C4-2B (cell line): ENCODE data around the gene SLC6A9.

ENCODE experiments used
- ZFX ChIP-seq: fragments of 450-650 bp; IDR thresholded peaks from 2 replicates; pipeline ENCODE4 v1.6.1; 2017
- TF ChIP-seq, protein P1 (sequence below): fragments of 450-650 bp; conservative IDR thresholded peaks from 2 replicates; pipeline ENCODE4 v1.5.1; 2017; ENCODE audit warnings: mild to moderate bottlenecking

DNA sequence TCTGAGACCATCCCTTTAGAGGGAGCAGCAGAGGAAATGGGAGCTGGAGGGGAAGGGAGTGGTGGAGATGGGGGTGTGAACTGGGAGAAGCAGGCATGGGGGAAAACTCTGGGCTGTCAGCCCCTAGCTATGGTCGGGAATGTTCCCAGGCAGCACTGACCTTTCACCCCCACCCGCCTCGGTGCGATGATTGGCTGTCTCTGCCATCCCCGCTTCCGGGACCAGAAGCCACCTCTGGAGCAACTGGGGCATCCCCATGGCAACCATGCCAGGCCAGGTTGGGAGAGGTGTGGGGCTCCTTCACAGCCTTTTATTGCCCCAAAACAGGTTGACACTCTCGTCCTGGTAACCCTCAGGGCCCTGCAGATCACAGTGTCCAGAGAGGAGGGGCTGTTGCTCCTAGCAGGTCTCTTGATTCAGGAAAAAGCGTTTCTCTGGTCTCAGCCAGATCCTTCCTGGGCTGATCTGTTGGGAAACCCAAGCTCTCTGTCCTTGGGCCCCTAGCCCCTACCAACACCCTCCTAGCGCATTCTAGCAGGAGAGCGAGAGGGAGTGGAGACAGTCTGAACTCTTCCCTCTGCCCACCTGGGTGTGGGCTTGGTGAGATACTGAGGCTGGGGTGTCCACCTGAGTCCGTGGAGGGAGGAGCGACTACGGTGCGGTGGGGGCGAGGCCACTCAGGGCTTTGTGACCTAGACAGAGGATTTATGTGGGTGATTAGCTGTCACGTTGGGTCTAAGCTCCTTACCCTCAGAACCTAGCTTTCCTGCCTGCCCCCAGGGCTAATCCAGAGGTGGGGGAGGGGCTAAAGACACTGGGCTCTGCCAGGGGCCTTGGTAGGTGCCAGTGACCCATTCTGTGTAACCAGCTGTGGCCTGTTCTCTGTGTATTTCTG is 12.2 kb upstream of the SLC6A9 start:
- TF ChIP-seq, protein P1, sequence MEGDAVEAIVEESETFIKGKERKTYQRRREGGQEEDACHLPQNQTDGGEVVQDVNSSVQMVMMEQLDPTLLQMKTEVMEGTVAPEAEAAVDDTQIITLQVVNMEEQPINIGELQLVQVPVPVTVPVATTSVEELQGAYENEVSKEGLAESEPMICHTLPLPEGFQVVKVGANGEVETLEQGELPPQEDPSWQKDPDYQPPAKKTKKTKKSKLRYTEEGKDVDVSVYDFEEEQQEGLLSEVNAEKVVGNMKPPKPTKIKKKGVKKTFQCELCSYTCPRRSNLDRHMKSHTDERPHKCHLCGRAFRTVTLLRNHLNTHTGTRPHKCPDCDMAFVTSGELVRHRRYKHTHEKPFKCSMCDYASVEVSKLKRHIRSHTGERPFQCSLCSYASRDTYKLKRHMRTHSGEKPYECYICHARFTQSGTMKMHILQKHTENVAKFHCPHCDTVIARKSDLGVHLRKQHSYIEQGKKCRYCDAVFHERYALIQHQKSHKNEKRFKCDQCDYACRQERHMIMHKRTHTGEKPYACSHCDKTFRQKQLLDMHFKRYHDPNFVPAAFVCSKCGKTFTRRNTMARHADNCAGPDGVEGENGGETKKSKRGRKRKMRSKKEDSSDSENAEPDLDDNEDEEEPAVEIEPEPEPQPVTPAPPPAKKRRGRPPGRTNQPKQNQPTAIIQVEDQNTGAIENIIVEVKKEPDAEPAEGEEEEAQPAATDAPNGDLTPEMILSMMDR, result no peak
- TF ChIP-seq ZFX, result no peak
